HG02678 (cell line): Measurements from ENCODE around the gene CBX8.

Experiments used
- ATAC-seq: cut with Tn5 transposase; IDR thresholded peaks from one replicate; pipeline ENCODE4 v1.9.1; 2021; ENCODE audit warnings: mild to moderate bottlenecking, moderate library complexity; ENCODE audit not compliant: unreplicated experiment

Gene CBX8

DNA sequence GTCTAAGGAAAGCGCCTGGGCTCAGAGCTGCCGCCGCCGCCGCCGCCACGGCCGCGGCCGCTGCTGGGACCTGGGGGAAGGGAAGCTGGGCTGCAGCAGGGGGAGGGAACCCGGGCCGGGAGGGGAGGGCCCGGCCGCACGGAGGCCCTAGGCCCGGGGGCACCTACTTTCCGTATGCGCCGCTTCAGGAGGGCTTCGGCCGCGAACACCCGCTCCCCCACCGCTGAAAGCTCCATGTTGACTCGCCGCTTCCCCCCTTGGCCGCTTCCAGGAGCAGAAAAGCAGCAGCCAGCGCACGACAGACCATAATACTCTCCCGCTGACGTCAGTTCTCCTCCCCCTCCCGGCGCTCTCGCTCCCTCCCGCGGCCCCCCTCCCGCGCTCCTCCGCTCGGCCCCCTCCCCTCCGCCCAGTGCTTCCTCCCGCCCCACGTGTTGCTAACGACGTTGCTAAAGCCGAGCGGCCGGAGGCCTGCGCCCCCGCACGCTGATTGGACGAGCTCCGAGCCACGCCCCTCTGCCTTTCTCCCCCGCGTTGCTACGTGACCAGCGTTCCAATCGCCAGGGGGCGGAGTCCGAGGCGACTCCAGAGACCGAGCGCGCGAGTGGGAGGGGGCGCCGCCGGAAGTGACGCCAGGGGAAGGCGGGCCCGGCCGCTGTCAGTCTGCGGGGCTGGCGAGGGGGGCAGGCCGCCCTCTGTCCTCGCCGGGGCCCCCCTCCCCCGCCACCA, at the start of gene CBX8:
Gene CBX8, minus strand, starts transcription at position 315 of the 729 bp plus-strand sequence. Its CDS starts 79 bp downstream, at position 236.
- peak; percentile 89 for ATAC-seq

DNA sequence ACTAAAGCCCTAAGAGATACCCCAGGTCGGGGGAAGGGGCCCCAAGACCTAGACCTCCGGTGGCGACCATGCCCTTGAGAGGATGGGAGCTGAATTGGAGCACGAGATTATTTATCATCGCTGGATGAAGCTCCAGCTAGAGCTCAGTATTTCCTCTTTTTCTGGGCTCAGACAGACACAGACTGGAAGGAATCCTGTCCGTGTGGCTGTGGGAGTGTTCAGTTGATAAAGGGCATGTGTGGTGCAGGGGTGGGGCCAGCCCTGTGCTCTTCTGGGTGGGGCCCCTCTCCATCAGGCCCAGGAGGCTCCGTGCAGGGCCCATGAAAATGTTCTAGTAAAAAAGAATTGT, 48.7 kb upstream of the CBX8 start:
- ATAC-seq: no peak

DNA sequence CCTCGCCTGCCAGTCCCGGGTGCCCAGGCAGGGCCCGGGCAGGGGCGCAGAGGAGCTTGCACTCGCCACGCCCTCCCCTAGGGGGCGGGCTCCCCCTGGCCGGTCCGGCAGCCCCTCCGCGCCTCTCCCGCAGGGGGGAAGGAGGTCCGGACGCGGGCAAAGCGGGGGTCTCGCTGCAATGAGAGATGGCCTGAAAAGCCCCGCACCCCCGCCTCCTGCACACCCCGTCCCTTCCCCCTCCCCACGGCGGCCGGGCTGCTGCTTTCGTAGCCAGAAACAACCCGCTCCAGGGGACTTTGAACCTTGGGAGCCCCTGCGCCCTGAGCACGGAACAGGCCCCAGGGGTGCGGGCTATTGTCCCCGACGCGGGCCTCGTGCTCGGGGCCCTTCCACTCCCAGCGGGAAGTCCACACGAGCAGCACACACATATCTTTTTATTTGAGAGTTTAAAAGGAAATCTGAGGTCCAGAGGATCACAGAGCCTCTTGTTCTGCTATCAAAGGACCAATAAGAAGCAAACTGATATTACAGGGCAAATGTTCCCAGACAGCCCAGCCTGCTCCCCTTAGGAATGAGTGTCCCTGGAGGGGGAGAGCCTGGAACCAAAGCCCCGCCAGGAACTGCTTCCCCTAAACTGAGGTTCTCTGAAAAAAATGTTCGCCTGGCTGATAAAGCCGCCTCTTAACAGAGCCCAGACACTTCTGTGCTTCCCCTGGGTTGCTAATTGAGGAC, 48.2 kb upstream of the CBX8 start:
- ATAC-seq: no peak

DNA sequence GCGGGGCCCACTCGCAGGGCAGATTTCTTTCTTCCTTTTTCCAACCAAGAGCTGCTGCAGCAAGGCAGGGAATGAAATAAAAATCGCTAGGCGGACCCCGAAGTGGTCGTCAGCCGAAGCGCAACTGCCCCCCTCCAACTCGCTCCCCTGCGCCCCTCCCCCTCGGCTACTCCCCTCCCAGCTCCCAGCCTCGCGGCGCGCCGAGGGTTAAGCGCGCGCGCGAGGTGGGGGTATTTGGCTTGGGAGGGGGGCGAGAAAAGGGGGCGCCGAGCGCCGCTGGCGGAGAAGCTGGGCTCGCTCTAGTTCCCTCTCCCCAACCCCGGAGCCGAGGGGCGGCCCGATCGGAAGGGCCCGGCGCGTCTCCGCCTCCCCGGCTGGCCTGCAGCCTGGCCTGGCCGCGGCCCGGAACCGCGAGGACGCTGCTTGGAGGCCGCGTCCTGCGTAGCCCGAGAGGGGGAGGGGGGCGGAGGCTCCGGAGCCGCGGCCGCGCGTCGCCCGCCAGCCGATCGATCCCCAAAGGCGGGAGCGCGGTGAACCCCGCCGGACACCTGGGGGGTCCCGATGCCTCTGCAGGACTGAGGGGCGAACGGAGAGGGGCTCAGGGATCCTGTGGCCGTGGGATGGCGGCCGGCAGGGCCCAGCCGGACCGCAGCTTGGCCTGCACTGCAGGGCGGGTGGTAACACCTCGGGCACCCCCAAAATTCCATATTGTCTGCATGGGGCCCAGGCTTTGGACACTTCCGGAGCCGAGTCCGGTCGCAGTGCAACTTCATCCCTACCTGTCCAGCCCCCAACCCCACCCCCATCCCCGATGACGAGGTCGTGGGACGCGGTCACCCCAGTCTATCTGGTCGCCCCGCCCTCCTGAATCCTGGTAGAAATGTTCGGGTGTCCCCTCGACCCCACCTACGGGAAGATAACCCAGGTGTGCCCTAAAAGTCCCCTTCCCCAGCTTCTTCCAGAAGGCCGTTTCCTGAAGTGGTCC, 47.2 kb upstream of the CBX8 start:
- no peak for ATAC-seq

DNA sequence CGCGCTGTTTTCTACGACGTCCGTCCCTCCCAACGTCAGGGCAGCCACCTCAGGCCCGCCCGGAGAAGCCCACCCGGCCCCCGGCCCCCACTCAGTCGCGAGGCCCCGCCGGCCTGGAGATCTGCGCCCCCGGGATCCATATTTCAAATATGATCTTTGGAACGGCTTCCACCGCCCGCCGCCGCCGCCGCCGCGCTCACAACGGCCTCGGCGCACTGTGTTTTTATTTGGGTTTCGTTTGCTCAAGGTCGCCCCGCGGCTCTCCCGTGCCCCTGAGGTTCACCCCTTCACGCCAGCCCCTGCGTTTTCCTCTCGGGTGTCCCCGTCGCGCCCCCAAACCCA, 46.6 kb upstream of the CBX8 start:
- no peak for ATAC-seq

DNA sequence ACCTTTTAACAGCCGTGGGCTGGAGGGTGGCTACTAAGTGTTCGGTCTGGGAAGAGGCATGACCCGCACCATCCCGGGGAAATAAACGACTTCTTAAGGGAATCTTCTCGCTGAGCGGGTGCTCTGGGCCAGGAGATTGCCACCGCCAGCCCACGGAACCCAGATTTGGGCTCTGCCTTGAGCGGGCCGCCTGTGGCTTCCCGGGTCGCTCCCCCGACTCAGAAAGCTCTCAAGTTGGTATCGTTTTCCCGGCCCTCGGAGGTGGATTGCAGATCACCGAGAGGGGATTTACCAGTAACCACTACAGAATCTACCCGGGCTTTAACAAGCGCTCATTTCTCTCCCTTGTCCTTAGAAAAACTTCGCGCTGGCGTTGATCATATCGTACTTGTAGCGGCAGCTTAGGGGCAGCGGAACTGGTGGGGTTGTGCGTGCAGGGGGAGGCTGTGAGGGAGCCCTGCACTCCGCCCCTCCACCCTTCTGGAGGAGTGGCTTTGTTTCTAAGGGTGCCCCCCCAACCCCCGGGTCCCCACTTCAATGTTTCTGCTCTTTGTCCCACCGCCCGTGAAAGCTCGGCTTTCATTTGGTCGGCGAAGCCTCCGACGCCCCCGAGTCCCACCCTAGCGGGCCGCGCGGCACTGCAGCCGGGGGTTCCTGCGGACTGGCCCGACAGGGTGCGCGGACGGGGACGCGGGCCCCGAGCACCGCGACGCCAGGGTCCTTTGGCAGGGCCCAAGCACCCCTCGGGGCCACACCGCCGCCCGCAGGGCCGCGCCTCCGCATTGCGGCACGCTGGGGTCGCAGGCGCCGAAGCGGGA, 46.0 kb upstream of the CBX8 start:
- ATAC-seq: no peak

DNA sequence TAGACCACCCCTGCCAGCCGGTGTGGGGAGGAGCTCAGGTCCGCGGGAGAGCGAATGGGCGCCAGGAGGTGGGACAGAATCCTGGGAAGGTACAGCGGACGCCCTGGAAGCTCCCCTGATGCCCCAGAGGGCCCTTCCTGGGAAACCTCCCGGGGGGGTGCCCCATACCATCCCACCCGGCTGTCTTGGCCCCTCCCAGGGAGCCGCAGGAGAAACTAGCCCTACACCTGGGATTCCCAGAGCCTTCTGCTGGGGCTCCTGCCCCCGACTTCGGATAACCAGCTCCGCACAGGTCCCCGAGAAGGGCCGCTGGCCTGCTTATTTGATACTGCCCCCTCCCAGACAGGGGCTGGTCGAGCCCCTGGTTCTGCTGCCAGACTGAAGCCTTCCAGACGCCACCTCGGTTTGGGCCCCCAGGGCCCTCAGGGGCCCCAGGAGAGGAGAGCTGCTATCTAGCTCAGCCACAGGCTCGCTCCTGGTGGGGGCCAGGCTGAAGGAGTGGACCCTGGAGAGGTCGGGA, 45.3 kb upstream of the CBX8 start:
- ATAC-seq: no peak

DNA sequence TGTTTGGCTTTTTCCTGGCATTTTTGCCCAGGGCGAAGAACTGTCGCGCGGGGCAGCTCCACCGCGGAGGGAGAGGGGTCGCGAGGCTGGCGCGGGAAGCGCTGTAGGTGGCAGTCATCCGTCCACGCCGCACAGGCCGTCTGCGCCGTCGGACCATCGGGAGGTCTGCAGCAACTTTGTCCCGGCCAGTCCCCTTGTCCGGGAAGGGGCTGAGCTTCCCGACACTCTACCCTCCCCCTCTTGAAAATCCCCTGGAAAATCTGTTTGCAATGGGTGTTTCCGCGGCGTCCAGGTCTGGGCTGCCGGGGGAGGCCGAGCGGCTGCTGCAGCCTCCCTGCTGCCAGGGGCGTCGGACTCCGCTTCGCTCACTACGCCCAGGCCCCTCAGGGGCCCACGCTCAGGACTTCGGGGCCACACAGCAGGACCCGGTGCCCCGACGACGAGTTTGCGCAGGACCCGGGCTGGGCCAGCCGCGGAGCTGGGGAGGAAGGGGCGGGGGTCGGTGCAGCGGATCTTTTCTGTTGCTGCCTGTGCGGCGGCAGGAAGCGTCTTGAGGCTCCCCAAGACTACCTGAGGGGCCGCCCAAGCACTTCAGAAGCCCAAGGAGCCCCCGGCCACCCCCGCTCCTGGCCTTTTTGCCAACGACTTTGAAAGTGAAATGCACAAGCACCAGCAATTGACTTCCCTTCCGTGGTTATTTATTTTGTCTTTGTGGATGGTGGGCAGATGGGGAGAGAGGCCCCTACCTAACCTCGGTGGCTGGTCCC, 44.7 kb upstream of the CBX8 start:
- no peak for ATAC-seq

DNA sequence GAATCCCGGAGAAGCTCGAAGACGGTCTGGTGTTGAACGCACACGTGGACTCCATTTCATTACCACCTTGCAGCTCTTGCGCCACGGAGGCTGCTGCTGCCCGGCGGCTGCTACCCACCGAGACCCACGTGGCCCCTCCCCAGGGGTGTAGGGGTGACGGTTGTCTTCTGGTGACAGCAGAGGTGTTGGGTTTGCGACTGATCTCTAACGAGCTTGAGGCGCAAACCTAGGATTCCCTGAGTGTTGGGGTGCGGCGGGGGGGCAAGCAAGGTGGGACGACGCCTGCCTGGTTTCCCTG, 44.1 kb upstream of the CBX8 start:
- ATAC-seq: no peak

DNA sequence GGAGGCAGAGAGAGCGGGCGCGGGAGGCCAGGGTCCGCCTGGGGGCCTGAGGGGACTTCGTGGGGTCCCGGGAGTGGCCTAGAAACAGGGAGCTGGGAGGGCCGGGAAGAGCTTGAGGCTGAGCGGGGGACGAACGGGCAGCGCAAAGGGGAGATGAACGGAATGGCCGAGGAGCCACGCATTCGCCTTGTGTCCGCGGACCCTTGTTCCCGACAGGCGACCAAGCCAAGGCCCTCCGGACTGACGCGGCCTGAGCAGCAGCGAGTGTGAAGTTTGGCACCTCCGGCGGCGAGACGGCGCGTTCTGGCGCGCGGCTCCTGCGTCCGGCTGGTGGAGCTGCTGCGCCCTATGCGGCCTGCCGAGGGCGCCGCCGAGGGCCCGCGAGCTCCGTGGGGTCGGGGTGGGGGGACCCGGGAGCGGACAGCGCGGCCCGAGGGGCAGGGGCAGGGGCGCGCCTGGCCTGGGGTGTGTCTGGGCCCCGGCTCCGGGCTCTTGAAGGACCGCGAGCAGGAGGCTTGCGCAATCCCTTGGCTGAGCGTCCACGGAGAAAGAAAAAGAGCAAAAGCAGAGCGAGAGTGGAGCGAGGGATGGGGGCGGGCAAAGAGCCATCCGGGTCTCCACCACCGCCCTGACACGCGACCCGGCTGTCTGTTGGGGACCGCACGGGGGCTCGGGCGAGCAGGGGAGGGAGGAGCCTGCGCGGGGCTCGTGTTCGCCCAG, 43.6 kb upstream of the CBX8 start:
- no peak for ATAC-seq

DNA sequence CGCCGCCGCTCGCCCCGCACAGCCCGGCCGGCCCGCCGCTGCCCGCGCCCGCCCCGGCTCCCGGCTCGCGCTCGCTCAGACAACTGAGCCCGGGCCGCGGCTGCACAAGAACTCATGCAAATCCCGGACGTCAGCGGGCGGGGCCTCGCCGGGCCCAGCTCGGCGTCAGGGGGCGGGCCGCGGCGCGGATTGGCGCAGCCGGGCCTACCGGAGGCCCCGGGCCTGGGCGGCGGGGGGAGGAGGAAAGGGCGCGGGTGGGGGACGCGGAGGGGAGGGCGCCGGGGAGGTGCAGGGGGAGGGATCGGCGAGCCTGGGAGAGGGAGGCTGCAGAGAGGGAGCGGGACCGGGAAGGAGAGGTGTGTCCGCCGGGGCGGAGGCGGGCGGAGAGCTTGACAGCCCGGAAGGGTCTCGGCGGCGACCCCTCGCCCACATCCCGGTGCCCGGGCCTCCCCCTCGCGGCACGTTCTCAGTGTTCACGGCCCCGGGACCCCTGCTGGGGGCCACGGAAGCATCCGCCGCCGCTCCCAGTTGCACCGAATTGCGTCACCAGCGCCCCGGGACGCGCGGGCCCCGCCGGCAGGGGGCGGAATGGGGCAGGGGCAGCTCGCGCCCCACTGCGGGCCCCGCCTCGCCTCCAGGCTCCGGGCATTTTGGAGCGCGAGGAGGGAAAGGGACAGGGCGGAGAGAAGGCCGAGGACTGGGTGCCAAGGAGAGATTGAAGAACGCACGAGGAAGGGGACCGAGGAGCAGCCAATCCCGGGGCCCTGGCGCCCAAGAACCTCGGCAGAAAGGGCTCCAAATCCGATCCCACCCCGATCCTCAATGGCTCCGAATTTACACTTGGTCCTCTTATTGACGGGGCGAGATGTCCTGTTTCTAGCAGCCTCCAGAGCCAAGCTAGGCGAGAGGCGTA, 42.7 kb upstream of the CBX8 start, which contains the start of gene CBX4:
Gene CBX4, minus strand, starts transcription at position 85 of the 913 bp plus-strand sequence. CDS start 189 bp downstream, outside the sequence.
- peak; percentile 70 for ATAC-seq

DNA sequence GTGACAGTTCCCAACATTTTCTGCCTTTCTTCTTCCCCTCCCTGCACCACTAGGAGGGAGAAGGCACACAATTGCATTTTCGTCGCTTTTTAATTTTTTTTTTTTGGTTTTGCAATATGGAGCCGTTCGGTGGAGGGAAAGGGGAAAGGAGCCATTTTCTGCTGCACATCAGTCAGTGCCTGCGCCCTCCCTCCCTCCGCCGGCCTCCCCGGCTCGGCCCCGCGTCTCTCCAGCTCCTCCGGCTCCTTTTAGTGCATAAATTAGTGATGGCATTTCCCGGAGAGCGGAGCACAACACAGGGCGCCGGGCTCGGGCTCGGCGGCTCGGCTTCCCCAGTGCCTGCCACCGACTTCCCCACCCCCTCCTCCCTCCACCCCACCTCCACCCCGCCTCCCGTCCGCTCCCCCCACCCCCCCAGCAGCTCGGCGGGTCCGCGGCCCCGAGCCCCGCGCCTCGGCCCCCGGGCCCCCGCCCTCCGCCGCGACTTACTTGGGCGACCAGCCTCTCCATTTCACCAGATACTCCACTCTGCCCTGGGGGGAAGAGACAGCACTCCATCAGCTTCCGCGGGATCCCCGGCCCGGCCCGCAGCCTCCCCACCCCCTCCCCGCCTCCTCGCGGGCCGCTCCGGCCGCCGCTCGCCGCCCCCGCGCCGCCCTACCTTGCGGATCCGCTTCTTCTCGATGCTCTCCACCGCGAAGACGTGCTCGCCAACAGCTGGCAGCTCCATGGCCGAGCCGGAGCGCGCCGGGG, 41.8 kb upstream of the CBX8 start:
- ATAC-seq: peak; percentile 23

DNA sequence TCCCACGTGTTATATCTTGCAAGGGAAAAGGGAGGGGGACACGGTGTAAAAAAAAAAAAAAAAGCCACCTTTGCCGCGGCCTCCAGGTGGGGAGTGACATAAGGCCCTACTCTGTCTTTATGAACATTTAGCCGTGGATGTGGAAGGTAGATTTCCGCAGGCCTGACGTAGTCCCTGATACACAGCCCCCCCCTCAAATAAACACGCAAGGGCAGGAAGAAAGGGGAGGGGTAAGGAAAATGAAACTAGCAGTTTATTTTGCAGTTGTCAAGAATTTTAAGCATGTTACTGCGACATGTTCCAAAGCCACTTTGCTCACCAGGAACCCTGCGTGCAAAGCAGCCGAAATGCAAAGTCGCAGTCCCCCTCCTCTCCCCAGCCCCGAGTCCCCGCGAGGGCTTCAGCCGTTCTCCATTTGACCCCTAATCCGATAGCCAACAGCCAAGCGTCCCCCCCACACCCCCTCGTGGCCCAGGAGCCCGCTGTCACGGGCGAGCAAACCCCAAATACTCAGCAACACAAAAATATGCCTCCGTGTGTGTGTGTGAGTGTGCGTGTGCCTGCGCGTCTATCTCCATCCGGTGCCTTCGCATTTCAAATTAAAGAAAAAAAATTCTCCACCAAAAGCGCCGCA, 41.1 kb upstream of the CBX8 start:
- ATAC-seq: no peak

DNA sequence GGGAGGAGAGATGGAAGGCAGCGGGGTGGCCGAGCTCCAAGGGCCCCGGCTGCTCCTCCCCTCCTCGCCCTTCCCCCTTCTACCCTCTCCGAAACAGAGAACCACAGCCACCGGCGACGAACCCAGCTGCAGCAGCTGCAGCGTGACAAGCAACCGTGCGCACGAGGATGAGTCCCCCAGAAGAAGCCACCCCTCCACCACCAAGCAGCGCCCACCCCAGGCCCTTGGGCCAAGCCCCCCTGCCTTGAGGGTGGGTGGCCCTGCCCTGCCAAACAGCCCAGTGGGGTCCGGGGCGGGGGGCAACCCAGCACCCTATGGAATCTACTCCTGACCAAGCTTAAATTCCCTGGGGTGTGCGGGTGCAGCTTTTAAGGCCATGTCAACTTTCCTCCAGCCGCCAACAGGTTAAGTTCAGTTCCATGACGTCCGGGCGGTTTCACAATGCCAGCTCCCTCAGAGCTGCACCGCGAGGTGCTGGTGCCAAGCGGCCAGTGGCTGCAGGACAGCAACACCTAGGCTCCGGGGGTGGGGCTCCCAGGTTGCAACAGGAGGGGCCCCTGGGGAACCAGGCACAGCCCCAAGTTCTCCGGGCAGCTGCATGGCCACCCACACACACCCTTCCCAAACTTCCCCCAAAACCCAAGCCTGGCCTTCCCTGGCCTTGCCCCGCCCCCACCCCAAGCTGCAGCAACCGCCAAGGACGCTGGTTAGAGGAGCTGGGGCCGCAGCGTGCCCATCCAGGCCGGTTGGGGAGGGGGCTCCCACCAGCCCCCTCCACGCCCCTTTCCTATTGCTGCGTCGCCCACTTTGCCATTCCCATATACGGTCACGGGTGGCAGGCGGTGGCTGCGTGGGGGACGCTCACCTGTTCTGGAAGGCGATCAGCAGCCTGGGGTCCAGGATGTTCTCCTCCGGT, 40.4 kb upstream of the CBX8 start:
- no peak for ATAC-seq

DNA sequence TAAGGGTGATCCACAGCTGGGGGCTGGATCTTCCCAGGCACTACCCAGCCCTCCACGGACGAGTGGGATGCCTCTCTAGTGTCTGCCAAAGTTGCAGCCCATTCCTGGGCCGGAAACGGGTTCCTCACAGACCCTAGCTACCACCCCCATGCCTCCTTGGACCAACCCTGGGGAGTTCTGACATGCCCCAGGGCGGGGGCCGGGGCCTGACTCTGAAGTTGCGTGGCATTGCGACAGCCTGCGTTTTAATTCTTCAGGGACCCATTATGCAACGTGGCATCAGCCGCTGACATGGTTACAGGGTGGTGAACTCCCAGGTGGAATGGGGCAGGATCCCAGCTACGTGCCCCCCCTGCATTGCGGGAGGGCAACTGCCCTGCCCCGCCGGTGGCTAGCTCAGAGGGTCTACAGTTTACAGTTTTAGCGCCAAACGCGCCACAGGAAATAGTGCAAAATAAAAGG, 39.7 kb upstream of the CBX8 start:
- no peak for ATAC-seq
